HL-60 (cell line): Measurements from ENCODE around the gene SNRPA.

ENCODE experiments used
- CTCF ChIP-seq: IDR thresholded peaks from one replicate; pipeline ENCODE4 v1.5.1; 2011; ENCODE audit warnings: low read length, control low read depth, inconsistent platforms; ENCODE audit not compliant: insufficient read depth
- GABPA ChIP-seq: IDR thresholded peaks from 2 replicates; pipeline ENCODE4 v1.6.1; 2012; ENCODE audit warnings: low read depth
- POLR2AphosphoS5 ChIP-seq: IDR thresholded peaks from 2 replicates; pipeline ENCODE4 v1.6.1; 2012; ENCODE audit warnings: low read depth
- REST ChIP-seq: IDR thresholded peaks from 2 replicates; pipeline ENCODE4 v1.6.1; 2012; ENCODE audit warnings: low read depth; ENCODE audit not compliant: insufficient replicate concordance
- SPI1 ChIP-seq: IDR thresholded peaks from 2 replicates; pipeline ENCODE4 v1.6.1; 2012; ENCODE audit warnings: low read depth, mild to moderate bottlenecking, borderline replicate concordance

GRCh38 chr19:40813182-40813581 lies 62.2 kb downstream of the SNRPA start:
- TF ChIP-seq CTCF (no peak), POLR2AphosphoS5 (no peak), GABPA (no peak), REST (no peak), SPI1 (no peak)
